A673 (cell line): ENCODE data around the gene SFXN5. TPM values are rescaled to one million over a fixed set of nuclear protein-coding genes. Genes with fewer than 3 reads are reported as not detected.

Source experiments
- BruUV-seq: library from RNA; stranded (reverse); fragments of 400-500 nt; replicated peaks from 2 replicates; lab custom pipeline; 2021; lab: Mats Ljungman, UMichigan
- CTCF ChIA-PET: fragments of 300-600 bp; sonication (Branson Sonifier 250); formaldehyde crosslinking; loops from one replicate; lab custom pipeline; 2022; ENCODE audit warnings: antibody characterized with exemption; lab: Charles Lee
- POLR2A ChIA-PET: fragments of 300-600 bp; sonication (Branson Sonifier 250); formaldehyde crosslinking; loops from one replicate; lab custom pipeline; 2022; ENCODE audit warnings: antibody characterized with exemption; ENCODE audit not compliant: low non-redundant PET; lab: Charles Lee
- DNase-seq: peaks from one replicate; pipeline ENCODE4 v3.0.0-alpha.2; 2015; ENCODE audit warnings: low spot score
- H3K27ac ChIP-seq: fragments of 200-600 bp; sonication (generic); 2 replicates; pipeline ENCODE4 v1.5.1; 2016; ENCODE audit warnings: mixed run types, low read depth, mild to moderate bottlenecking, mixed read lengths, antibody characterized with exemption, low read length; ENCODE audit not compliant: poor library complexity, severe bottlenecking
- H3K27me3 ChIP-seq: fragments of 200-600 bp; sonication (generic); replicated peaks from 2 replicates; pipeline ENCODE4 v1.6.1; 2017; ENCODE audit warnings: mixed run types, low read depth, mild to moderate bottlenecking, mixed read lengths, antibody characterized with exemption, low read length; ENCODE audit not compliant: insufficient read depth, poor library complexity
- H3K36me3 ChIP-seq: fragments of 200-600 bp; sonication (generic); 2 replicates; pipeline ENCODE4 v1.6.1; 2016; ENCODE audit warnings: mixed run types, mild to moderate bottlenecking, mixed read lengths, antibody characterized with exemption, low read length; ENCODE audit not compliant: insufficient read depth, poor library complexity, severe bottlenecking
- H3K4me1 ChIP-seq: fragments of 200-600 bp; sonication (generic); 2 replicates; pipeline ENCODE4 v1.6.1; 2017; ENCODE audit warnings: mixed run types, mild to moderate bottlenecking, mixed read lengths, antibody characterized with exemption, low read length; ENCODE audit not compliant: insufficient read depth, poor library complexity, severe bottlenecking
- H3K4me3 ChIP-seq: fragments of 200-600 bp; sonication (generic); 2 replicates; pipeline ENCODE4 v1.5.1; 2016; ENCODE audit warnings: low read depth, mixed run types, mild to moderate bottlenecking, mixed read lengths, low read length; ENCODE audit not compliant: poor library complexity, severe bottlenecking
- H3K9me3 ChIP-seq: fragments of 200-600 bp; sonication (generic); 2 replicates; pipeline ENCODE4 v1.6.1; 2016; ENCODE audit warnings: mixed run types, low read depth, mild to moderate bottlenecking, mixed read lengths, antibody characterized with exemption, low read length; ENCODE audit not compliant: poor library complexity, severe bottlenecking
- EZH2 ChIP-seq: fragments of 200-600 bp; sonication (generic); IDR thresholded peaks from 2 replicates; pipeline ENCODE4 v1.6.1; 2017; ENCODE audit warnings: borderline replicate concordance, low read depth, mild to moderate bottlenecking, mixed read lengths, antibody characterized with exemption, low read length; ENCODE audit not compliant: poor library complexity, severe bottlenecking
- intact Hi-C: fragments of 100-400 bp; cut with micrococcal nuclease; formaldehyde crosslinking; loops from one replicate; pipeline ENCODE4 v1.10.0; 2022; ENCODE audit not compliant: unreplicated experiment
- total RNA-seq: library from RNA; stranded (reverse); gene quantifications from 2 replicates; pipeline ENCODE4 v1.2.3, GENCODE V29; 2021
- TF ChIP-seq, protein P1 (sequence below): fragments of 300-800, 200-600 bp; sonication (generic); conservative IDR thresholded peaks from 2 replicates; pipeline ENCODE4 v1.5.1; 2017; ENCODE audit warnings: low read depth, mild to moderate bottlenecking, antibody characterized with exemption, low read length, moderate library complexity, mixed read lengths

SFXN5 gene
- total RNA-seq, 1 experiment from 2014 or later, result 23.1 TPM

DNA sequence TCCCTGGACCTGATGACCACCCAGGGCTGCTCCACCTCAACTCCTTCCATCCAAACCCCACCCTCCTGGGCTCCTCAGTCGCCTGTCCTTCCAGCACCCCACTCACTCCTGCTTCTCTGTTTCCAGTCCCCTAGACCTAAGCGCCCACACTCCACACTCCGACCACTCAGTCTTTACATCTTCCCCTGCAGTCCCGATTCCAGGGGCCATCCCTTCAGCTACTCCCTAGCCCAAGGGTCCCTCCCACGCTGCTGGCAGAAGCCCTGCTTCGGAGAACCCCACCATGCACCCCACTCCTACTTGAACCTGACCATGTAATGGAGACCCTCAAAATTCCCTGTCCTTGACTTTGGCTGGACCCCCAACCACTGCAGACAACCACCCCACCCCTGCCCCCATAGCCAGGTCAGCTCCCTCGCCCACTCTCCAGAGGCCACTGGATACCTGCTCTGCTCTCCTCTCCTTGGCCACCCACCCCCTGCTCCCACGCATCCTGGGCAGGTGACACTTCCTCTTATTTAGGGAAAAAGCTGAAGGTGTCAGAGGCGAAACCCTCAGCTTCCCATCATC lies 126.0 kb downstream of the SFXN5 start:
- ChIA-PET CTCF (interaction anchor here (2.3 kb wide), 1 partner anchor 28 kb away, joined by 5 read pairs; no protein-coding TSS in a partner anchor), POLR2A (no interaction called here)
- no peak for DNase-seq
- TF ChIP-seq, protein P1, sequence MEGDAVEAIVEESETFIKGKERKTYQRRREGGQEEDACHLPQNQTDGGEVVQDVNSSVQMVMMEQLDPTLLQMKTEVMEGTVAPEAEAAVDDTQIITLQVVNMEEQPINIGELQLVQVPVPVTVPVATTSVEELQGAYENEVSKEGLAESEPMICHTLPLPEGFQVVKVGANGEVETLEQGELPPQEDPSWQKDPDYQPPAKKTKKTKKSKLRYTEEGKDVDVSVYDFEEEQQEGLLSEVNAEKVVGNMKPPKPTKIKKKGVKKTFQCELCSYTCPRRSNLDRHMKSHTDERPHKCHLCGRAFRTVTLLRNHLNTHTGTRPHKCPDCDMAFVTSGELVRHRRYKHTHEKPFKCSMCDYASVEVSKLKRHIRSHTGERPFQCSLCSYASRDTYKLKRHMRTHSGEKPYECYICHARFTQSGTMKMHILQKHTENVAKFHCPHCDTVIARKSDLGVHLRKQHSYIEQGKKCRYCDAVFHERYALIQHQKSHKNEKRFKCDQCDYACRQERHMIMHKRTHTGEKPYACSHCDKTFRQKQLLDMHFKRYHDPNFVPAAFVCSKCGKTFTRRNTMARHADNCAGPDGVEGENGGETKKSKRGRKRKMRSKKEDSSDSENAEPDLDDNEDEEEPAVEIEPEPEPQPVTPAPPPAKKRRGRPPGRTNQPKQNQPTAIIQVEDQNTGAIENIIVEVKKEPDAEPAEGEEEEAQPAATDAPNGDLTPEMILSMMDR, result no peak
- no peak for TF ChIP-seq EZH2
- Histone ChIP-seq H3K27me3 (no peaks in the 10 kb centered on the region), H3K4me1 (no peaks in the 10 kb centered on the region), H3K4me3 (no peak overlapping the region), H3K27ac (no peak overlapping the region), H3K36me3 (no peaks in the 10 kb centered on the region), H3K9me3 (no peaks in the 10 kb centered on the region)
- BruUV-seq, result no TSS peak
- intact Hi-C loops, result no loop called here

DNA sequence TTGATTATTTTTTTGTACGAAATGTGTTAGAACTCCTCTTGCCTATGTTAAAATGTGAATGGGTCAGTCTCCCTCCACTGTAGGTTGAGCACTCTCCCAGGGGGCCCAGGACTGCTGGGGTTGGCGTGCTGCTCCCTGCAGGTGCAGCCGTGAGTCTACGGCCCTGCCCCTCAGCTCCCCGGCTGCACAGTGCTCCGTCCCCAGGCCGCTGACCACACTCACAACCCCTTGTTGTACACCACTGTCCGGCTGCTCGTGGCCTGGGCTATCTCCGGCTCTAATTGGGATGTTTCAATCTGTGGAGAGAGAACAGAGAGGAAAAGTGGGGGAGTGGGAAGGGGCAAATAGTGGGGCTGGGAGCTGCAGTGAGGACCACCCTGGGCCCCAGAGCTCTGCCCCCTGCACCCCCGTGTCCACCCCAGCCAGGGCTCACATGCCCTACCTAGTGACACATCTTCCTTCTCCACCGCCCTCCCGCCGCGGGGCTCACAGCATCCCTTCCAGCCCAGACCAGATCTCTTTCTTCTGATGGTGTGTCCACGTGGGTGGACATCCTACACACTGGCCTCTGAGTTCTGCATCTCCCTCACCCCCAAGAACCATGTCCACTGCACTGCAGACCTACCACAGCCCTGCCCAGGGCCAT lies 126.6 kb downstream of the SFXN5 start:
- Histone ChIP-seq H3K4me1 (no peaks in the 10 kb centered on the region), H3K4me3 (no peak overlapping the region), H3K36me3 (no peaks in the 10 kb centered on the region), H3K27me3 (no peaks in the 10 kb centered on the region), H3K9me3 (no peaks in the 10 kb centered on the region), H3K27ac (no peak overlapping the region)
- TF ChIP-seq, protein P1, result no peak
- TF ChIP-seq EZH2, result no peak
- ChIA-PET POLR2A (no interaction called here), CTCF (interaction anchor here (2.3 kb wide), 1 partner anchor 29 kb away, joined by 5 read pairs; no protein-coding TSS in a partner anchor)
- intact Hi-C loops, result no loop called here
- no TSS peak for BruUV-seq
- no peak for DNase-seq

DNA sequence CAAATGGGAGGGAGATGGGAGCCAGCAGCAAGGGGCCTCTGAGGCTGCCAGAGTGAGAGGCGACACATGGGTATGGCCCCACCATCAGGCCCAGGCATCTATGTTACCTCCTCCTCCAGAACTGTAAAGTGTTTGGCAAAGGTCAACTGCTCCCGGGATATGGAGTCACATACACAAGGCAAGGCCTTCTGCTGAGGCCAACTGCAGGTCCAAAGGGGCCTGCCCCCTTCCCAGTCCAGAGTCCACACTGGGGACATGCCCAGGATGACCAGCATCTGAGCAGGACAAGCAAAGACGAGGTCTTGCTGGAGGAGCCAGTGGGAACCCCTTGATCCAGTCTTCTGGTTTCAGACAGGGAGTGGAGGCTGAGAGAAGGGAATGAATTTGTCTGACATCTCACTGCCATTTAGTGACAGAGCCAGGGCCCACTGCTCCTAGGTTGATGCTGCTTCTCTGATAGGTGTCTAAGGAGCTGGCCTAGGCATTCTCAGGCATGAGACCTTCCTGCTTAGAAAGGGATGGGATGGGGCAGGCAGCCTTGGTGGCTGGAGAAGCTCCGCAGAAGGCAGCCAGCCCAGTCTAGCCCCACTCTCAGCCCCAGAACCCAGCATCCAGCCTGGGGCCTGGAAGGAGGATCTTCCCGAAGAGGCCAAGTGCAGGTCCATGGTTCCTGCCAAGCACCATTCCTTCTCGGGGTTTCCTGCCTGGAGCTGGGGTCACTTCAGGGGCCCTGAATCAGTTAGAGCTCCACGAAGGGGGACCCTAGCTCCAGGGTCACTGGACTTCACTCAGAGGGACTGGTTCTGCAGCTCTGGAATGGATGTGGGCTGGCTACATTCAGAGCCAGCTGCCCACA lies 127.7 kb downstream of the SFXN5 start:
- intact Hi-C loops, result no loop called here
- Histone ChIP-seq H3K4me1 (no peaks in the 10 kb centered on the region), H3K27me3 (no peaks in the 10 kb centered on the region), H3K36me3 (no peaks in the 10 kb centered on the region), H3K9me3 (no peaks in the 10 kb centered on the region), H3K27ac (no peak overlapping the region), H3K4me3 (no peak overlapping the region)
- DNase-seq, result no peak
- no TSS peak for BruUV-seq
- POLR2A ChIA-PET, result no interaction called here
- CTCF ChIA-PET, result interaction anchor here (2.3 kb wide), 1 partner anchor 30 kb away, joined by 5 read pairs; no protein-coding TSS in a partner anchor
- no peak for TF ChIP-seq EZH2
- TF ChIP-seq, protein P1, result no peak
